Measurements from ENCODE around the gene RSPH4A.
A peak's percentile ranks its signal among the peaks of the same experiment; 100 is the strongest.
"Not testable (repeated sequence)": the region's sequence is repeated elsewhere in the genome, so short reads cannot be mapped to it uniquely, and the experiment has no call there.

The RSPH4A gene

GRCh38 chr6:116615937-116616736 lies at the start of gene RSPH4A:
Gene RSPH4A (plus strand): TSS chr6:116616479. CDS start chr6:116616624, 145 bp downstream.
- DNase-seq: peak in 3 of 4 experiments; percentile 12 to 19 (median 15)

DNA sequence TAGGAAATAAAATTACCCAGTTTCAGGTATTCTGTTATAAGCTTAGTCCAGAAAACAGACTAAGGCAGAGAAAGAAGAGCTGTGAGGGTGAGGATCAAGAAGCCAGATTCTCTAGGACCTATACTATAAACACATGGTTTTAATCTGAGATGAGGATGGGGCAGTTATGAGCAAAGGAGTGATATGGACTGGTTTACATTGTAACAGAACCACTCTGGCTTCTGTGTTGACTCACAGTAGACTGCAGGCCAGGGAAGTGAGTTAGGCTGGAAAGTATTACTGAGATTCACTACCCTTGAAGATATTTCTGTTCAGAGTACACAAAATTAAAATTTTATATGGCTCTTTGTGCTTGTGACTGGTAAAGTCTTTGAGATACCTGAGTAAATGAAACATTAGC lies 48.2 kb upstream of the RSPH4A start:
- no peak for DNase-seq

GRCh38 chr6:116568821-116569755 lies 47.2 kb upstream of the RSPH4A start:
- DNase-seq: no peak

GRCh38 chr6:116570856-116571682 lies 45.2 kb upstream of the RSPH4A start, which contains the start of gene RWDD1:
Gene RWDD1 (plus strand): TSS chr6:116571504. CDS start chr6:116571583, 79 bp downstream.
- peak; percentile 91 to 98 (median 94) for DNase-seq

DNA sequence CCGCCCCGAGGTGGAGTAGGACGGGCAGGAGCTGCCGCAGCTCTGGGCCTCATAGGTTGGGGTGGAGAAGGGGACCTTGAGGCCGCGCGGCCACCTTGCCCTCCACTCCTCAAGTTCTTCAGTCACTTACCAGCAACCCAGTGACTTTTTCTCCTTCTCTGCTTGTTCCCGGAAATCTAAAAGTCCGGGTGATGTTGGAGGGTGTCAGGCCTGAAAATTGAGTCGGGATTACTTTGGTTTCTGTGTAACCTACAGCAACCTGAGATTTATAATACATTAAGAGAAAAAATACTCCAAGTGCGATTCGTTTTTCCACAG lies 44.6 kb upstream of the RSPH4A start:
- DNase-seq: no peak

GRCh38 chr6:116572162-116572561 lies 44.1 kb upstream of the RSPH4A start:
- DNase-seq: no peak

DNA sequence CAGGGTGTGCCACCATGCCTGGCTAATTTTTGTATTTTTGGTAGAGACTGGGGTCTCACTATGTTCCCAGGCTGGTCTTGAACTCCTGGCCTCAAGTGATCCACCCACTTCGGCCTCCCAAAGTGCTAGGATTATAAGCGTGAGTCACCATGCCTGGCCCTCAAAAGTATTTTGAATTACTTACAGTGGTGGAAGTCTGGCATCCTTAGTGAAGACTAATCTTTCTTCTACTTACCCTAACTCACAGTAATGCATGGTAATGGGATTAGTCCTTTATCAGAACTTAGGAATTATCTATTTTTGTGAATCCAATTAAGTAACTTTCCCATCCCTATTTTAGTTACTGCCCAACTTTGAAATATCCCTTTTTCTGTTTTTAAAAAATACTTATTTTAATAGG lies 41.1 kb upstream of the RSPH4A start:
- no peak for DNase-seq

GRCh38 chr6:116577486-116577885 lies 38.8 kb upstream of the RSPH4A start:
- DNase-seq: no peak

- DNase-seq: no peak
These were observed 37.9 kb upstream of the RSPH4A start for GRCh38 chr6:116578335-116578734.

DNA sequence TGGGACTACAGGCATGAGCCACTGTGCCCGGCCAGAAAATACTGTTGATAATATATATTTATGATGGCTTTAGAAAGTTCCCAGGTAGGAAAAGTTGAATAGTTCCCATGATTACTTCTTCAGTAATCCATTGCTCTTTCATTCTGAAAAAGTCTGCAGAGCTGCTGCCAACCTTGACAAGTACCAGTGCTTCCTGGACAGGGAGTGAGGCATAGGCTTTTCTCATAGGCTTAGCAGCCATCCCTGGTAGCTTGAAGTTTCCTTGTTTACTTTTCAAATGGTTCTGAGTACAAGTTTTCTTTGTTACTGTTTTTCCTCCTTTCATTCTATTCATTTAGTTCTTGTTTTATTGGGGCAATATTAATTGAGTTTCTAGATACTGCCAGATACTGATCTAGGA lies 37.1 kb upstream of the RSPH4A start:
- DNase-seq: no peak

DNA sequence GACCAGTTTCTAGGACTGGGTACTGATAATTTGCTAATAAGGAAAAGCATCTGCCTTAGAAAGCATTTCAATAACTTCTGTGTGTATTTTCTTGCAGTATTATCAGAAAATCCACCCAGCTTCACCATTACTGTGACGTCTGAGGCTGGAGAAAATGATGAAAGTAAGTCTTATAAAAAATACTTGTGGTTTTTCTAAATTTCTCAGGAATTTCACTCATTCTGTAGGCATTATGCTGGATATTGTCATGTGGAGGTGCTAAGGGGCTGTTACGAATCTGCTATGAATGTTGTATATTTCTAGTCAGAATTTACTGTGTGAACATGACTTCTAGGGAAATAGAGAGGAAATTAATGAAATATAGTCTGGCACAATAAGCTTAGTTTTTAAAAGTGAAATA lies 36.1 kb upstream of the RSPH4A start:
- no peak for DNase-seq

DNA sequence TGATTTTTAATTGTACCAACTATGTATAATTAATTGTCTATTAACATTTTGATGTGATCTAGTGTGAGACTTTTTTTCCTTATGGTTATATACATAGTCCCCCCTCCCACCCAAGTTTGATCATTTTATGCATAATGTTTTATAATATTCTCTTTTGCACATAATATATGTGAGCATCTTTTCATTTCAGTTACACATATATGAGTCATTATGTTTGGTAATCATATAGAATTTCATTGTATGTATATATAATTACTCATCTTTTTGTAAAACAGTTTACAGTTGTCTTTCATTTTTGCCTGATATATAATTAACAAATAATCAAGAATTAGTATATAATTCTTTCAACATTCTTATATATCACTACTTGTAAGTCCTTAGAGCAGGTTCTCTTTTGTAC lies 30.0 kb upstream of the RSPH4A start:
- no peak for DNase-seq

- no peak for DNase-seq
These were observed 29.5 kb upstream of the RSPH4A start for GRCh38 chr6:116586738-116587137.

DNA sequence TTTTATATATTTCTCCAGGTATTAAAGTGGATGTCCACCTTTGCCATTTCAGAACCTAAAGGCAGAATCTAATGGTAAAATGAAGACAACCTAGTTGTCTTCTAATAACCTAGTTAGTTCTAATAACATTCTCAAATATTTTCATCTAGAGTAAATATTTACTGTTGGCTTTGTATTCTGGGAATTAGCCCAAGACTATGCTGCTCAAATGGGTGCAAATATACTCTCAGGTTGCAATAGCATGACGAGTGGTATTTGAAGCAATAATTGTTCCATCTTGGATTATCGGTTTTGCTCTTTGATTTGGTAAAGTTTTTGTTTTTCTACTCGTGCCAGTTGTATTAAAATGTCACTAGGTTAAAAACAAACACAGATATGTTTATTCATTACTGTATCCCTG lies 21.0 kb upstream of the RSPH4A start:
- no peak for DNase-seq

DNA sequence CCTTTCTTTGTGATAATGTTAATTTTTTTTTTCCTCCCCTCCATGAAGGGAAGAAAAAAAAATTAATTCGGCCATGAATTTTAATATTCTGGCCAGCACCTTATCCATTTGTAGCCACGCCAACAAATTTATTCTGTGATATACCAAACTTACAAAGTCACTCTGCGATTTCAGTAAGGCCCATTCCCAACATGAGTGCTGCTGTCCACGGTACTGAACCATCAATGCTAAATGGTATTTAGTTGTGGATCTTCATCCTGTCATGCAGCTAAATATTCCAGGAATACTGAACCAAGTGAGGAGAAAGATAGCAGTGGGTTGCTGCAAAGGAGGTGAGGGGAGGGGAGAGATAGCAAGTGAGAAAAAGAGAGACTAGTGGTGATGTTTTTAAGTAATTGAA lies 19.5 kb upstream of the RSPH4A start:
- no peak for DNase-seq

- DNase-seq: not testable (repeated sequence)
These were observed 12.4 kb upstream of the RSPH4A start for GRCh38 chr6:116603916-116604315.

DNA sequence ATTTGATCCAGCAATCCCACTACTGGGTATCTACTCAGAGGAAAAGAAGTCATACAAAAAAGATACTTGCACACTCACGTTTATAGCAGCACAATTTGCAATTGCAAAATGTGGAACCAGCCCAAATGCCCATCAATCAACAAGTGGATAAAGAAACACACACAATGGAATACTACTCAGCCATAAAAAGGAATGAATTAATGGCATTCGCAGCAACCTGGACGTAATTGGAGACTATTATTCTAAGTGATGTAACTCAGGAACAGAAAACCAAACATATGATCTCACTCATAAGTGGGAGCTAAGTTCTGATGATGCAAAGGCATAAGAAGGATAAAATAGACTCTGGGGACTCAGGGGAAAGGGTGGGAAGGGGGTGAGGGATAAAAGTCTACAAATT lies 11.4 kb upstream of the RSPH4A start:
- DNase-seq: not testable (repeated sequence)

GRCh38 chr6:116605935-116606334 lies 10.3 kb upstream of the RSPH4A start:
- no peak for DNase-seq

GRCh38 chr6:116611056-116611455 lies 5.2 kb upstream of the RSPH4A start:
- DNase-seq: no peak

- no peak for DNase-seq
These were observed 416 bp downstream of the RSPH4A start for GRCh38 chr6:116616737-116617053.

DNA sequence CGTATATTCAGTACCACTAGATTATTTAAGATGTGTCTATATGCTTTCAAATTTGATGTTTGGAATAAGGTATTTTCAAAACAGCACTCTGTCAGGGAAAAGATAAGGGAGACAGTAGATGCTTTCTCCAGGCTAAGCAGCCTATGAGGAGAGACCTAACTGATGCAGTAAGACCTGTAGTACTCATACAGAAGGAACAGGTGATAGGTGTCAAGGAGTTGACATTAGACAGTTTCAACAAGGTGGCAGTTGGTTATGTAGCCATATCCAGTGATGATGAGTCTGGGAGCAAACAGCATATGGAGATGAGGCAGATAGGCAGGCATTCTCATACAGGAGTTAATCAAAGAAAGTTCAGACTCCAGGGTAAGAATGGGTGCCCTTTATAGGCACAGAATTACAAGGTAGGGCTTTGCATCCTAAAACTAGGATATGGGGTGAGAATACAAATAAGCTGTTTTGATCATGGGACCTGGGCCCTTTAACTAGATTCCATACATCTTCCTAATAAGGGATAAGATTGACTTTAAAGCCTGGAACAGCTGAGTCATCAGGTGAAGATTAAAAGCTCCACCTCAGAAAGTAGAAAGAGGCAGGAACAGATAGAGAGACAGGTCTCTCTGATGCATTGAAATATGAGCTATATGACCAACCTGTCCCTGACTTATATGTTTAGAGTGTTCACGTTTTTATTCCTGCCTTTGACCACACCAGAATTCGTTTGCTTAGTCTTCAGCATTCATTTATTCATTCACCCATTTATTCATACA lies 7.9 kb downstream of the RSPH4A start:
- DNase-seq: no peak

DNA sequence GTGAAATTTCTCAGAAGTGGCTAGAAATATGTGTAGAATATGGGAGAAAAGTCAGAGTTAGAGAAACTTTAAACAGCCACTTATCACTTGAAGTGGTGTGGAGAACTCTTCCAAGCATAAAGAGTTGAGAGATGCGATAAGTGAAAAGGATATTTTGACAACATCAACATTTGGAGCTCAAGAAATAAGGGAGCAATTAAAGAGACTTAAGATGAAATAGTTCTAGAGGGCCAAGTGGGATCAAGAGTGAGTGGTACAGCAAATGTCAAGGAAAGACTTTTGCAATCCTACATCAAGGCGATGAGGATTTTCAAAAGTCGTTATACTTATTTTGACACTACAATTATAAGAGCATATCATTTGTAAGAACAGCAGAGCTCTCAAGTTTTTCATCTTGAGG lies 9.6 kb downstream of the RSPH4A start:
- no peak for DNase-seq
